Rectal smooth muscle tissue (tissue), 1 donor: Measurements from ENCODE around the gene CASQ1.

ENCODE experiments used
- H3K27ac ChIP-seq: one replicate; pipeline ENCODE4 v1.7.0; 2013; ENCODE audit warnings: low read depth, low read length, inconsistent platforms
- H3K27me3 ChIP-seq: one replicate; pipeline ENCODE4 v1.7.0; 2013; ENCODE audit warnings: low read length; ENCODE audit not compliant: control insufficient read depth, insufficient read depth
- H3K36me3 ChIP-seq: one replicate; pipeline ENCODE4 v1.7.0; 2013; ENCODE audit warnings: low read length; ENCODE audit not compliant: control insufficient read depth, insufficient read depth
- H3K4me1 ChIP-seq: one replicate; pipeline ENCODE4 v1.7.0; 2013; ENCODE audit warnings: low read length; ENCODE audit not compliant: control insufficient read depth, insufficient read depth
- H3K4me3 ChIP-seq: one replicate; pipeline ENCODE4 v1.7.0; 2013; ENCODE audit warnings: low read length
- H3K9ac ChIP-seq: one replicate; pipeline ENCODE4 v1.7.0; 2013; ENCODE audit warnings: low read length

The CASQ1 gene

DNA sequence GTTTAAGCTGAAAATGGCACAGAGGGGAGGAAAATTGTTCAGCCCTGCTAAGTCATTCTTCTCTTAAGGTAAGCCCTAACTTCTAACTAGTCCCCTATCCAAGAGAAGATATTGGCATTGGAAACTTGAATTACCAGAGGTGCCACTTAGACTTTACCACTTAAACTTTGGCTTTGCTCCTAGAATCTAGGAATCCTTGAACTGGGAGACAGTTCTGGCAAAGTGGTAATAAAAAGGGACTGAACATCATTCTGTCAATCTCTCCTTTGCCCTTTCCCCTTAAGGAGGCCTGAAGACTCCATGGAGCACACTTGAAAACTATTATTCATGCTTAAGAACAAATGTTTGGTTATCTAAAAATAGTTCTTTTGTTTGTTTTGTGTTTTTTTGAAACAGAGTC, 30.5 kb upstream of the CASQ1 start:
- Histone ChIP-seq H3K27me3 (no peaks in the 10 kb centered on the region), H3K27ac (no peak overlapping the region), H3K4me3 (no peak overlapping the region), H3K9ac (no peak overlapping the region), H3K36me3 (no peaks in the 10 kb centered on the region), H3K4me1 (no peaks in the 10 kb centered on the region)

DNA sequence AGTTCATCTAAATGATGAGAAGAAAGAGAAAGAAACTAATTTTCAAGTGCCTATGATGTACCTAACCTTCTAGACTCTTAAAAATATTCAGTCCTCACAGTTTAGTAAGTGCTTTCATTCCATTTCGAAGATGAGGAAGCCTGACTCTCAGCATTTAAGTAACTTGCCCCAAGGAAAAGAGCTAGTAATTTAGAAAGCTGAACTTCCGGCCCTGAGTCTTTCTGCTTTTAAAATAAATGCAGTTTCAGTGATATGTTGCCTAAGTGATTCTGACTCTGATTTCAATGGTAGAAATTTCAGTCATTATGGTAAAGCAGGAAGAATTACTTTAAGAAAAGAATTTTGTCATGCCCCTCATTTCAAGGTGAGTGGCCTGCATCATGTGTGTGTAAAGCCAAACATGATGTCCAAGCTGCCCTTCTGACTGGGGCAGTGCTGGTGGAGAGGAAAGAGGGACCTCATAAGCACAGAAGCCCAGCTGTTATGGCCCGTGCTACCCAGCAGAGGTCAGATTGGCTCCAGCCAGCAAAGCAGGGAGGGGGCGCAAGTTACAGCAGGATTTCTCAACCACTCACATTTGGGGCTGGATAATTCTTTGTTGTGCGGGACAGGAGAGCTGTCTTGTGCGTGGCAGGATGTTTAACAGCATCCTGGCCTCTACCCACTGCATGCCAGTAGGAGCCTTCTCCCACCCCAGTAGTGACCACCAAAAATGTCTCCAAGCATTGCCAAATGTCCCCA, 28.2 kb upstream of the CASQ1 start:
- no peak overlapping the region for H3K27ac ChIP-seq
- H3K4me1 ChIP-seq = no peaks in the 10 kb centered on the region
- no peak overlapping the region for H3K4me3 ChIP-seq
- no peaks in the 10 kb centered on the region for H3K36me3 ChIP-seq
- H3K27me3 ChIP-seq = no peaks in the 10 kb centered on the region
- no peak overlapping the region for H3K9ac ChIP-seq

DNA sequence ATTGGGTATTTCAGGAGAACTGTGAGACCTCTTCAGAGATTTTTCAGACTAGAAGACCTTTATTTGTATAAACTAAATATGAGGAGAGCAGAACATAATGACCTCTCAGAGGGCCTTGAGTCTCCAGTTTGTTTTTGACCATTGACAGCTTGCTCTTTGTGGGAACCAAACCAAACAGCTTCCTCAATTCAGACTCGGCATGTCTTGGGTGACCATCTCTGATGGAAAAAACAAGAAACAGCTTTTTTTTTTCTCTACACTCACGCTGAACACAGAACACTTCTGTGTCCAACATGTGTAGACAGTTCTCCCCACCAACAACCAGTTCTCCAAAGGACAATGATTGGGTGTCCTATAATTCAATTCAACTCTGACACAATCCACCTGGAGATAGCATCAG, 27.4 kb upstream of the CASQ1 start:
- Histone ChIP-seq H3K27ac (no peak overlapping the region), H3K4me1 (no peaks in the 10 kb centered on the region), H3K4me3 (no peak overlapping the region), H3K36me3 (no peaks in the 10 kb centered on the region), H3K9ac (no peak overlapping the region), H3K27me3 (no peaks in the 10 kb centered on the region)

DNA sequence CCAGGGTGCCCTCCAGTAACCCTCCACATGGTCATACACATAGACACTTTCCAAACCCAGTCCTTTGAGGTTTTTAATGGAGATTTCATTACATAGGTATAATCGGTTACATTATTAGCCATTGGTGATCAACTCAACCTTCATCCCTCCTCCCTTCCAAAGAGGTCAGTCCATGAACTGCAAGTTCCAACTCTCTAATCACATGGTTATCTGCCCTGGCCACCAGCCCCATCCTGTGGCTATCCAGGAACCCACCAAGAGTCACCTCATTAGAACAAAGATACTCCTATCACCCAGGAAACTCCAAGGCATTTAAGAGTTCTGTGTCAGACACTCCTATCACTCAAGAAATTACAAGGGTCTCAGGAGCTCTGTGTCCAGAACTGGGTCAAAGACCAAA, 26.8 kb upstream of the CASQ1 start:
- no peaks in the 10 kb centered on the region for H3K36me3 ChIP-seq

DNA sequence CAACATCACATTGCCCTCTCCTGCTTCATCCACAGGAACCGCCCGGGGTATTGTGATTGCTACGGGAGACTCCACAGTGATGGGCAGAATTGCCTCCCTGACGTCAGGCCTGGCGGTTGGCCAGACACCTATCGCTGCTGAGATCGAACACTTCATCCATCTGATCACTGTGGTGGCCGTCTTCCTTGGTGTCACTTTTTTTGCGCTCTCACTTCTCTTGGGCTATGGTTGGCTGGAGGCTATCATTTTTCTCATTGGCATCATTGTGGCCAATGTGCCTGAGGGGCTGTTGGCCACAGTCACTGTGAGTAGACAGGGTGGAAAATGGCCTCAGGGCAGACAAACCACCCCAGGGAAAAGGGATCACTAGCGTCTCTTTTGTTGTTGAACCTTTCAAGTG, 26.3 kb upstream of the CASQ1 start:
- Histone ChIP-seq H3K4me3 (no peak overlapping the region), H3K9ac (no peak overlapping the region), H3K36me3 (no peaks in the 10 kb centered on the region), H3K27ac (no peak overlapping the region), H3K27me3 (no peaks in the 10 kb centered on the region), H3K4me1 (no peaks in the 10 kb centered on the region)

More for the DNA sequence above, 26.8 kb upstream of the CASQ1 start:
- Histone ChIP-seq H3K4me3 (no peak overlapping the region), H3K27me3 (no peaks in the 10 kb centered on the region), H3K9ac (no peak overlapping the region), H3K4me1 (no peaks in the 10 kb centered on the region), H3K27ac (no peak overlapping the region)

DNA sequence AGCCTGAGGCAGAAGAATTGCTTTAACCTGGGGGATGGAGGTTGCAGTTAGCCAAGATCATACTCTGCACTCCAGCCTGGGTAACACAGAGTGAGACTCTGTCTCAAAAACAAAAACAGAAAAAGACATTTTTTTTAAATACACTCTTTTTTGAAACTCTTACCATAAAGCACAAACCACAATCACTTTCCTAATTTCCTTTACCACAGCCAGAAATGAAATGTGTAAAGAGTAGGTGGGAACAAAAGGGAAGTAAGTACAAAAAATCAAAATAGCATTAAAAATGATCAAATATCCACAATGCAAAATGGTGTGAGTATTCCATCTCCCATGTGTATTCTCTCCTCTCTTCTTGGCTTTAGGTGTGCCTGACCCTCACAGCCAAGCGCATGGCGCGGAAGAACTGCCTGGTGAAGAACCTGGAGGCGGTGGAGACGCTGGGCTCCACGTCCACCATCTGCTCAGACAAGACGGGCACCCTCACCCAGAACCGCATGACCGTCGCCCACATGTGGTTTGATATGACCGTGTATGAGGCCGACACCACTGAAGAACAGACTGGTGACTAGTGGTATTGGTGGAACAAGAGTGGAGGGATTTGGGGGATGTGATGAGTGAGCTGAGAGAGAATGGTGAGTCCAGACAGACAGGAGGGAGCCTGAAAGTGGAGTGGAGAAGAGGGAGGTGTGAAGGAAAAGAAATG, 24.1 kb upstream of the CASQ1 start:
- no peak overlapping the region for H3K27ac ChIP-seq
- H3K4me1 ChIP-seq = no peaks in the 10 kb centered on the region

DNA sequence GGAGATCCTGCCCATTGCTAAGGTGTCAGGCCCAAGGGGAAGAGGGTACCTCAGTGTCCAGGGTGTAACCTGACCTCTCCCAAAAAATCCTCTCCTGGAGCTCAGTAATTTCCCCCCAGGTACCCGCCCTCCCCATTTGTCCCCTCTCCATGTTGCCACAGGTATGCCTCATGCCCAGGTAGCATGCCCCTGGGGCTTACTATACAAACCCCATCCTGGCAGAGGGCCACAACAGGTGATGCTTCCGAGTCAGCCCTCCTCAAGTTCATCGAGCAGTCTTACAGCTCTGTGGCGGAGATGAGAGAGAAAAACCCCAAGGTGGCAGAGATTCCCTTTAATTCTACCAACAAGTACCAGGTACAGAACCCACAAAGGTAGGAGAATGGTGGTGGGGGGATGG, 23.3 kb upstream of the CASQ1 start:
- no peak overlapping the region for H3K4me3 ChIP-seq
- no peaks in the 10 kb centered on the region for H3K27me3 ChIP-seq
- no peaks in the 10 kb centered on the region for H3K4me1 ChIP-seq
- H3K9ac ChIP-seq = no peak overlapping the region
- H3K27ac ChIP-seq = no peak overlapping the region
- no peaks in the 10 kb centered on the region for H3K36me3 ChIP-seq

More for the DNA sequence above, 24.1 kb upstream of the CASQ1 start:
- Histone ChIP-seq H3K36me3 (no peaks in the 10 kb centered on the region), H3K4me3 (no peak overlapping the region), H3K27me3 (no peaks in the 10 kb centered on the region), H3K9ac (no peak overlapping the region)

DNA sequence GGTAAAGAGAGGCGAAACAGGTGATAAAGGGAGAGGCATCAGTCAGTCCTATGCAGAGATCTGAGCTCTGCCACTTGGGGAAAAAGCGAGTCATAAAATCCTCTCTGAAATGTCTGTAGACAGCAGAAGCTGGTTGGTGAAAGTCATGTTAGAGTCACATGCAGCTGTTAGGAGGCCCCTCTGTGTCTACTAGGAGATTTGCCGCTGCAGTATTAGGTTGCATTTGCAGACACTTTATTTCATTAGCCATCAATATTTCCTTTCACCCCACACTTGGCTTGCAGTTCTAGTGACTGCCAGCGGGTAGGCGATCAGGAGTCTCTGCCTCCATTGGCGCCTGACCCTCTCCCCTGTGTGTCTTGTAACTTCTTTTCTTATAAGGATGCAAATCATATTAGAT, 22.8 kb upstream of the CASQ1 start:
- Histone ChIP-seq H3K36me3 (no peaks in the 10 kb centered on the region), H3K4me1 (no peaks in the 10 kb centered on the region), H3K9ac (no peak overlapping the region), H3K4me3 (no peak overlapping the region), H3K27me3 (no peaks in the 10 kb centered on the region), H3K27ac (no peak overlapping the region)

DNA sequence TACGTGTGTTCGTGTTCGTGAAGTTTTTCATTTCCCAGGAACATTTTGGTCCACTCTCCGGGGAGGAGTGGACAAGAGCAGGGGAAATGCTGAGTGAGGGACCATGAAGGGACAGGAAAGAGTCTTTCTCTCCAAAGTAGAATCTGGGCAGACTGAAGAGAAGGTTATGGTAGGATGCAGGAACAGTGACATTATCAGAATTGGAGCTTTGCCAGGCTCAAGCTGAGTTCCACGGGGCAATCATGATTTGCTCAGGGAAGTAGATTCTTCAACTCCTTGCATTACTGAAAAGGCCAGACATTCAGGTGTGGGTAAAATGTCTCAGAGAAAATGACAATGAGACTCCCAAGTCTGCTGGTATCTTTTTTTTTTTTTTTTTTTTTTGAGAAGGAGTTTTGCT, 22.4 kb upstream of the CASQ1 start:
- Histone ChIP-seq H3K4me3 (no peak overlapping the region), H3K27ac (no peak overlapping the region), H3K9ac (no peak overlapping the region), H3K27me3 (no peaks in the 10 kb centered on the region), H3K4me1 (no peaks in the 10 kb centered on the region), H3K36me3 (no peaks in the 10 kb centered on the region)

DNA sequence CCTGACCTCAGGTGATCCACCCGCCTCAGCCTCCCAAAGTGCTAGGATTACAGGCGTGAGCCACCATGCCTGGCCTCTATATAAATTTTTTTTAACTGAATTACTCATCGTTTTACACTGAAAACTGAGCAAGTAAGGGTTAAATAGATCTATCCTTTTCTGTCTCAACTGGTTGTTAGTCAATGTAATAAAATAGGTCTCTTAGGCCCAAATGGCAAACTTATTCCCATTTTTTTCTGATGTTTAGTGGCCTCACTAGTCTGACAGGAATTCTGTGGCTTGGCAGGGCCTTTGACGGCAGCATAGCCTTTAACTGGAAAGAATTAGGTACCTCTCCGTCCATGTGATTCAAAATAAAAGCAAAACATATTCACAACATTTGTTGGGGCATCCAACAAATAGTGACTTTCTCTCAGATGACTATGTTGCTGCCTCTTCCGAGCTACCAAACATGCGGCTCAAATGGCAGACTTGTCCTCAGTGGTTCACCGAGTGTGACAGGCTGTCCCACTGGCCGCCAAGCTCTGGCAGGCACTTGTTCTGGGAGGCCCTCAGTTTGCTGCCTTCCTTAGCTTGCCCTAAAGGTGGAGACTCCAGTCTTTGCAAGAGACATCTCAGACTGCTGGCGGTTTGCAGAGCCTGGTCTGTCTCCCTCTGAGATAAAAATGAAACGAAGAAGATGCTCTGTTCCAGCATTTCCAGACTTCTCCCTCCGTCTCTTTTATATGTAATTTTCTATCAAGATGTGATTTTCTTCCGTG, 21.6 kb upstream of the CASQ1 start:
- Histone ChIP-seq H3K27me3 (no peaks in the 10 kb centered on the region), H3K4me3 (no peak overlapping the region), H3K9ac (no peak overlapping the region), H3K36me3 (no peaks in the 10 kb centered on the region), H3K27ac (no peak overlapping the region), H3K4me1 (no peaks in the 10 kb centered on the region)

DNA sequence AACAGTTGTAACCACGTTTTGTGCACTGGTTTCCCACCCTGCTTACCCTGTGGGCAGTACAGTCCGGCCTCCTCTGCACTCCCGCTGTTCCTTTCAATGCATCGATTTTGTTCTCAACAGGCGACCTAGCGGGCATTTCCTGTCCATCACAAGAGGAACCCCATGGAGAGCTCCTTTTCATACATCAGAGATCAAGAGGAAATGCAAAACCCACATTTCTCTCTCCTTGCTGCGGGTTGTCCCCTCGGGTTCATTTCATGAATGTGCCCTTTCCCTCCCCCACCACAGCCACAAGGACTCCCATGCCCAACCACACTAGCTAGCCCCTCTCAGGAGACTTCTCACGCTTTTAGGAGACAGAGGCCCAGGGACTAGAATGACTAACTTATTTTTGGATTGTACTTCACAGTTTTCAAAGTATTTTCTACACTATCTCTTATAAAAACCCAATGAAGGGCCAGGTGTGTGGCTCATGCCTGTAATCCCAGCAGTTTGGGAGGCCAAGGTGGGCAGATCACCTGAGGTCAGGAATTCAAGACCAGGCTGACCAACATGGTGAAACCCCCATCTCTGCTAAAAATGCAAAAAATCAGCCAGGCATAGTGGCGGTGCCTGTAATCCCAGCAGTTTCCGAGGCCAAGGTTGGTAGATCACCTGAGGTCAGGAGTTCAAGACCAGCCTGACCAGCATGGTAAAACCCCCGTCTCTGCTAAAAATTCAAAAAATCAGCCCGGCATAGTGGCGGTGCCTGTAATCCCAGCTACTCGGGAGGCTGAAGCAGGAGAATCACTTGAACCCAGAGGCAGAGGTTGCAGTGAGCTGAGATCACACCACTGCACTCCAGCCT, 20.6 kb upstream of the CASQ1 start:
- Histone ChIP-seq H3K36me3 (no peaks in the 10 kb centered on the region), H3K4me1 (no peaks in the 10 kb centered on the region), H3K4me3 (no peak overlapping the region), H3K27ac (no peak overlapping the region), H3K9ac (no peak overlapping the region), H3K27me3 (no peaks in the 10 kb centered on the region)

DNA sequence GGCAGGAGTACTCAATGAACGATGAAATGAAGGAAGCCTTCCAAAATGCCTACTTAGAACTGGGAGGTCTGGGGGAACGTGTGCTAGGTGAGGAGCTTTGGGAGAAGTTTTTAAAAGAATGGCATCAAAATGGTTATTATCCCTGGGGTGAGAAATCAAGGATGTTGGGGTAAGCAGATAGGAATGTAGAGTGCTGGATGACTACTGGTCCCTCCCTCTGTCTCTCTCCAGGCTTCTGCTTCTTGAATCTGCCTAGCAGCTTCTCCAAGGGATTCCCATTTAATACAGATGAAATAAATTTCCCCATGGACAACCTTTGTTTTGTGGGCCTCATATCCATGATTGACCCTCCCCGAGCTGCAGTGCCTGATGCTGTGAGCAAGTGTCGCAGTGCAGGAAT, 19.0 kb upstream of the CASQ1 start:
- H3K4me3 ChIP-seq = no peak overlapping the region
- no peaks in the 10 kb centered on the region for H3K36me3 ChIP-seq
- H3K9ac ChIP-seq = no peak overlapping the region
- no peaks in the 10 kb centered on the region for H3K27me3 ChIP-seq
- no peak overlapping the region for H3K27ac ChIP-seq
- no peaks in the 10 kb centered on the region for H3K4me1 ChIP-seq
